ENCODE results near the gene DOCK4.

Gene DOCK4

DNA sequence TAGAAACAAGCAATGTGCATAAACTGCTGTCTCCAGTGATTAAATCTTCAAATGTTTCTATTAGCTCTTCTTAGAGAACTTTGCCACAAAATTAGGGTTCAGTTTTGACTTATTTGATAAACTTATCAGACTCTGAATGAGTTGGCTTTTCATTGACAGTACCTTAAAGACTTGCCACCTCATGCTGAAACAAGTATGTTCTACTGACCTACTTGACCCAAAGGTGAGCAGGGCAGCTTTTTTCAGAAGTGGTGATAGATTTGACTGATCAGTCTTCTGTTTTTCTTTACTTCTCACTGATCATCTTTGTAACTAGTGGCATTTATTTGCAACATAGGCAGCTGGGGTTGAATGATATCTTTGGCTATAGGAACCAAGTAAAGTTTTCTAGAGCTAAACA is 8.1 kb upstream of the DOCK4 start:
- no peak for DNase-seq

- no peak for DNase-seq
These were observed 7.5 kb upstream of the DOCK4 start for GRCh38 chr7:112213735-112214134.

GRCh38 chr7:112212571-112212970 is 6.4 kb upstream of the DOCK4 start:
- no peak for DNase-seq

- DNase-seq: no peak
These were observed 5.2 kb upstream of the DOCK4 start for GRCh38 chr7:112211348-112211907.

- DNase-seq: no peak
These were observed 1.6 kb upstream of the DOCK4 start for GRCh38 chr7:112207765-112208164.

DNA sequence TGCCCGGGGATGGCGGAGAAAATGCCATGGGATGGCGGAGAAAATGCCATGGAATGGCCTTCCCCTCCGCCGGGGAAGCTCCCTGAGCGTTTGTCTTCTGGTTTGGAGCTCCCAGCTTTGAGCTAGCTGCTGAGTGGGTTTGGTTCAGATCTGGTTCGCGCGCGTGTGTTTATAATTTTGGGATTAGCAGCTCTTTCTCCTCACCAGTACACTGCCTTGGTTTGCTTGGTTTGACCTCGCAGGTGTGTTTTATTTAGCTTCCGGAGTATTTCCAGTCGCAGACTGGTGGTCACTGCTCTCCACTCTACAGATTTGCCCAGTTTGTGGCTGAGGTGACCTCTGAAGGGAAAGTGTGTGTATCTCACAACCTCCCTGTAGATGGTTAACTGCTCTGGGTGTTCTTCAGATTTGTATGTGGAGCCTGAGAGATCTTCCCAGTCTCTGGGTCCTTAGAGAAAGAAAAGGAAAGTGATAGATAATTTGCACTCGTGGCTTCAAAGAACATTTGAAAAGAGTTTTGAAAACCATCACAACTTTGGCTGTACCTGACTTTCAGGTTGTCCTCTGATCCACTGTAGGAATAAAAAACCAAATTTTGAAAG is 893 bp upstream of the DOCK4 start:
- DNase-seq: no peak

DNA sequence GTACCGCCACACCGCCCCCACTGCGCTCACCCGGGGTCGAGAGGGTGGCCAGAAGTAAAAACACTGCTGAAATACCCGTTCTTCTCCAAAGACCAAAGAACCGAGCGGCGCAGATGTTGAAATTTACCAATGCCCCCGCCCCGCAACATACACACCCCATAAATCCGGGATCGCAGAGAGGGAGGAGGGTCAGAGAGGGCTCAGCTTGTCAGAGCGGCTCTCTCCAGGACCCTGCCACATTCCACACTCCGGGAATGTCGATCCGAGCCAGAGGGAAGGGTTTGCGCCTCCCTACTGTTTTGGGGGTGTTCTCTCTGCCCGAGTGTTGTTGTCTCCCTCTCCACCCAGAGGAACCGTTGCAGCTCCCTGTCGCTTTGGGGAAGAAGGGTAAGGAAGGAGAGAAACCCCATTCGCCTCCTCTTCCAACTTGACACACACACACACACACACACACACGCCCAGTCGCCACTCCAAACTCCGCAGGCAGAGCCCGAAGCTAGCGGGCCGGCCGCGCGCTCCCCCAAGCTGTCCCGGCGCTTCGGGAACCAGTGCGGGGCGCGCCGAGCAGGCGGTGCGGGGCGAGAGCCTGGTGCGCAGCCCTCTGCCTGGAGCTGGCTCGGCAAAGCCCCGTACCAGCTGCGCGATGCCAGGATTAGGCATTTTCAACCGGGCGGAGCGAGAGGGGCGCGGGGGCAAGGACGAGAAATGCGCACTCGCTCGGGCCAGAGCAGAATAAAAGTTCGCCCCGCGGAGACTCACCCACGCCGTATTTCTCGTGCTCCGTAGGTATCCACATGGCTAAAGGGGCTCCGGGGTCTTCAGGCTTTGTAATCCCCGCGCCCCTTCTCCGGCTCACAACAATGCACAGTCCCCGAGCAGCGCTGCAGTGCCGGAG is 609 bp downstream of the DOCK4 start:
- peak; percentile 67 for DNase-seq

DNA sequence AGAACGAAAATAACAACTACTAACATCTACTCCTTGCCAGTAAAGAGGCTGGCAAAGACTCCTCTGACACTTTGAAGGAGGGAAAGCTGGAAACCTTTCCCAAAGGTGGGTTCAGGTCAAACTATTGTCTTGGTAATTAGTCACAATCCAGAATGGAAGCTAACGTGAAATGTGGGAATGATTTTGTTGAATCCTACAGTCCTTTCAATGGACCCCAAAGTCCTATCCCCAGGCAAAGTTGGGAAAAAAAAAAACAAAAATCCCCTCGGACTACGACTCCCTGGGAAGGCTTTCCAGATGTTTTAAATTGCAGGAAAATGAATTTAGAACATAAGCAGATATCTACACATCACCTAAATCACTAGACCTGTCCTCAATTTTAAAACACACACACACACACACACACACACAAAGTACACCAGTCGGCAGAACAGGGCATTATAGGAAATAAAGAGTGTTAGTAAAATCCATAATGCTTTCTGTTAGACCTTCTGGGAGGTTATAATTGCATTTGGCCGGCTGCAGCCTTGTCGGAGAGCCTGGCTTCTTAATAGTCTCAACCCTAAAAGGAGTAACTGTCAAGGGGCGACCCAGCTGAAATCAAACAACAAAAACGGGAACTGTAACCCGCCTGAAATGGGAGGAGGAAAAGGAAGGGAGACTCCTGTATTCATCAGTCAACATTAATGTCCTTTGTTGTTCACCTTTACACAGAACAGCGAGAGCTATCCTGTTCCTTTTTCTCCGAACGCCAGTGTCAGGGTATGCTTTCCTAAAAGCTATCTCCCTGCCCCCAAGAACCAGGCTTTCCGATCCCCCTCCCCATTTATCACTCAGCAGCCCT is 1.5 kb downstream of the DOCK4 start:
- no peak for DNase-seq

- no peak for DNase-seq
These were observed 2.8 kb downstream of the DOCK4 start for GRCh38 chr7:112203365-112203739.

DNA sequence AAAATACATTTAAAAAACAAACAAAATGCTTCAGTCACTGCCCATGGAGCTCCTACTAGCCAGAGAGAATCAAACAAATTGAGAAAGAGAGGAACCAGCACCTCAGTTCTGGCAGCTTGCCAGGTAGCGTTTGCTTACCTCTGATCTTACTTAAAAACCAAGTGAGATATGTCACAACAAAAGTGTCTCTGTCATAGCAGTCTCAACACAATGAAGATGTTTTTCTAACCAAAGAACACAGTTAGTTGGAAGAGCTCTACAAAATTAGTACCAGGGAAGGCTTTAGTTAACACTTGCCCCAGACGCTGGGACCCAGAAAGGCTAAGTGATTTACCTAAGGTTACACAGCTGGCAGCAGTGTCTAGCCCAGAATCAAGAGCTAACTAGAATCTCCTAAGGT is 3.4 kb downstream of the DOCK4 start:
- DNase-seq: no peak

DNA sequence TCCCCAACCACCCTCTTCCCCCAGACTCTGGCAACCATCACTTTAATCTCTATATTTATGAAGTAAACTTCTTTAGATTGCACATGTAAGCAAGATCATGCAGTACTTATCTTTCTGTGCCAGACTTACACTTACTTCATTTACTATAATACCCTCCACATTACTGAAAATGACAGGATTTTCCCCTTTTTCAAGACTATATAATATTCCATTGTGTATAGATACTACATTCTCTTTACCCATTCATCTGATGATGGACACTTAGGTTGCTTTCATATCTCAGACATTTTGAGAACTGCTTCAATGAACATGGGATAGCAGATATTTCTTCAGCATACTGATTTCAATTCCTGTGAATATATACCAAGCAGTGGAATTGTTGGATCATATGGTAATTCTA is 4.4 kb downstream of the DOCK4 start:
- DNase-seq: no peak

DNA sequence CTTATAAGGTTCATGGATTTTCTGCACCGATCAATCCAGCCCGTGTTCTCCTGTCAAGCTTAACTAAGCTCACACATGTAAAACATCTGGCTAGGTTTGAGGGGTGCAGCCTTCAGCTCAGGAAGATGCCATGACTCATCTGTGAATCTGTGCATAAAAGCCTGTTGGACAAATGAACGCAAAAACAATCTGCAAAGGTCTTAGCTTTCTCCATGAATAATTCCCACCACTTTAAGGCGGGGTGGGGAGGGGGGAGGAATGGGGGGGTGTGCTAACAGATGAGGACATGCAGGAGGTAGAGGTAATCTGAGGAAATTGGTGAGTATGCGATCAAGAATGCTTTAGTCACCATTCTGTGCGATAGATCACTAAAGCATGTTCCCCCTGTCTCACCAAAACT is 4.8 kb downstream of the DOCK4 start:
- no peak for DNase-seq

DNA sequence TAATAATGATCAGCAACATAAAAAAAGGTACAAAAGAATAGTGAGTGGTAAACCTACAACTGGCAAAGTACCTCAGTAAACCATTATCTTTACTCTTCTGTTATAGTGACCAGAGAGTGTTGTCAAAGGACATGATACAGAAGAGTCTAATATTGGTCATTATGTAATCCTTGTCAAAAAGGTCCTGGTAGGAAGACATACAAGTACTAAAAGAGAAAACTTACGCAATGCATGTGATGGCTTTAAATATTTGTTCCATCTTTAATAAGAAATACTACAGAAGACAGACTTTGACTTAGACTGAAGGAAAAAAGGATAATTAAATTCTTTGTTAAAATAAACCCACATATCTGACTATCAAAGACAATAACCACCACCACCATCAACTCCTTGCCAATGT is 6.5 kb downstream of the DOCK4 start:
- no peak for DNase-seq

DNA sequence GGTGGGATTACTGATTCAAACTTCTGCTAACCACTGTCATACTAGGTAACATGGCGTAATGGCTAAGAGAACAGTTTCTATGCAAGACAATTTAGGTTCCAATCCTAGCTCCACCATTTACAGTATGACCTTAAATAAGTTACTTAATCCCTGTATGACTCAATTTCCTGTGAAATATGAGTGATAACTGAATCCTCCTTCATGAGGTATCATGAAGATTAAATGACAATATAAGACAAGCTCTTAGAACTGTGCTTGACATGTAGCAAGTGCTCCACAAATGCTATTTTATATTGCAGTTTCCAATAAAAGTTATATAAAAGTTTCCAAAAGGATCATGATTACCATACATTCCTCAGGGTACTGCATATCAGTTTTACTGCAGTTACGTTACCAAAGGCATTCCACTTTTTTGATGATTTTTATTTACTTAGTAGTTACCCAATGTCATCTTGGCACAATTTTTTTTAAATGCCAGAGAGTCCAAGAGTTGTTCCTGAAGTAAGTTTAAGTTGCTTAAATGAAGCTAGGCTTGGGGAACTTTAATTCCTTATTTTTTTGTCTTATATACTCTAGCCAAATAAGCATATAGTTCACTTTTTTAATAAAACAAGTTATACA is 7.1 kb downstream of the DOCK4 start:
- no peak for DNase-seq

DNA sequence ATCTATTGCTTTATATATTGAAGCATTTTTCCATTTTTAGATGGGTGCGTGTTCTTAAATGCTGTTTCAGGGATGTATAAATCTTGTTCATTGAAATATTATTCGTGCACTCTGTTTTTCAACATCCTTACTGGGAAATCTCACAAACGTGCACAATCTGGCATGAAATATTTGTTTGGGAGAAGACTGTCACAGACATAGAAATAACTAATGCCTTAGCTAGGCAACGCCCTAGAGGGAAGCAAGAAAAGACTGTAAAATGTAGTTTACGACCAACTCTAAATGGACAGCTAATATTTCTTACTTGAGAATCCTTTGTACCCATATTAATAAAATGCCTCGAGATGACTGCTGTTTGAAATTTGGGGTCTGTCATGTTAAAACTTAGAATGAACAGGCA is 8.9 kb downstream of the DOCK4 start:
- no peak for DNase-seq

DNA sequence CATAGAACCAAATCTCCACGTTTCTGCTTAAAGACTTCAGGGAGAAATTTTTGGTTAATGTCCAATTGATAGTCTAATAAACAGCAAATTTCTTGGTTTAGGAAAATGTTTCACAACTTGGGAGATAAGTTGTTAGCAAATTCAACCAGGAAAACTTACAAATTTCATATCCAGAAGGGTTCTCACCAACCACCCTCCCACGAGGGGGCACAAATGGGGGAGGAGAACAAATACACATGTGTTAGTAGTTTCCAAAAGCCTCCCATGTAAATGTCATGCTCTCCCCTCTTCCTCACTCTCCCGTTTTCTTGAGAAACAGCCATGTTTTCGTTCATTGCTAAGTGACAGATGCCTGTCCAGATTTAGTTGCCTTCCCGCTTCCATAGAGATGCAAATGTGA is 10.5 kb downstream of the DOCK4 start:
- DNase-seq: no peak

- no peak for DNase-seq
These were observed 12.2 kb downstream of the DOCK4 start for GRCh38 chr7:112193915-112194502.

DNA sequence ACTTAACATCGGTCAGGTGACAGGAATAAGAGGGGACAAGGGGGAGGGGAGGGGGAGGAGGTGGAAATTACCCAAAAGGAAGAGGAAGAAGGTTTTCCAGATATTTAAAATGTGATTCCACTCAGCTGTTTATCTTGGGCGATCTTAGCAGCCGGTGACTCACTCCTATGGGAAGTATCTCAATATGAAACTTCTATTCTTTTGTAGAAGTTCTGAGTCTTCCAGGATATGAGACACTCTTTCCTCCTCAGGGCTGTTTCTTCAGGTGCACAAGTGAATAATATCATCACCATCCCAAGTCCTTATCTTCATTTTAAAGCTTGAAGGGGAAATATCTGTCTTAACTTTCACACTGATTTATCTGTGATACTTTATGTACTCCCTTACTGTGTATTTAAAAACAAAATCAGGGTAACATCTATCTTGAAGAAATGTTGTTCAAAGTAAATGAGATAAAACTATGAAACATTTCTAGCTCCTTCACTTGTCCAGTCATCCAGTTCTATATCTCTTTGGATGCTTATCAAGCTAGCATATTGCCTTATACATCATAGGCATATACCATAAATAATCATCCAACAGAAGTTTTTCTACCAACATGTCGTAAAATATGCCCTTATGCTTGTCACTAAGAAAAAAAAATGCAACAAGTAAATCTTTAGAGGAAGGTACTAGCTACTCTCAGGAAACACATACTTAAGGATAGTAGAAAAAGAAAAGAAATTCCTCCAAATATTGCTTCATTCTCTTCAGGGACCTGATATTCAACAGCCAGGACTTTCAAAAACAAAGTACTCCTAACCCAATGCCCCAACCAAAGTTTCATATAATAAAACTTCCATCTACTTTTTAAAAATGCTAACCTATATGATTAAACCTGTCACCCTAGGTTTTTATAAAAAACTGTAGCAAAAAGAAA is 13.7 kb downstream of the DOCK4 start:
- no peak for DNase-seq

DNA sequence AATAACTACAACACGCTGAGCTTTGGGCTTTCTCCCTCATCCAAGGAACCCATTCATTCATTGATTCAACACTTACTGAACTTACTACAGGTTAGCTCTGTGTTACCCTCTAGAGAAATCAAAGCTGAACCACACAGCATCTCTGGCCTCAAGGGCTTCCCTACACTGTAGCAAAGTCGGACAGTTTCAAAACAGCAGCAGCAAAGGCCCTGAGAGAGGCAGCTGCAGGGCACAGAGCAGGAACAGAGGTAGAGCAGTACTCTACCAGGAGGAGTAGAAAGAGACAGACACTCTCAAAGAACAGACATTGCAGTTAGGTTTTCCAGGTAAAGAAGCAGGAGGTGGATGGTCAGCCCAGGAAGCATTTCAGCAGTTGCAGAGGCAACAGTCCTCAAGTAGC is 16.1 kb downstream of the DOCK4 start:
- DNase-seq: no peak

DNA sequence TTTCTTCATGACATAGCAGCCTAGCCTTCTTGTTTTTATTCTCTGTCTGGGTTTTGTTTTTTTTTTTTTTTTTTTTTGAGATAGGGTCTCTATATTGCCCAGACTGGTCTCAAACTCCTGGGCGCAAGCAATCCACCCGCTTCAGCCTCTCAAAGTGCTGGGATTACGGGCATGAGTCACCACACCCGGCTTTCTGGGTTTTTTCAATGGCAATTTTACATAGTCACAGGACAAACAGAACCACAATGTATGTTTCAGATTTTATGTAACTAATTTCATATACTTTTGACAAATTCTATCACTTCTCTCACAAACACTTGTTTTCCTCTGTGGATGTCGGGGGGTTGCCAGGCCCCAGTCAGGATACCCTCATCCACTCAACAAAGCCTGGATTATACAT is 16.5 kb downstream of the DOCK4 start:
- DNase-seq: no peak

GRCh38 chr7:112188257-112188656 is 17.9 kb downstream of the DOCK4 start:
- DNase-seq: no peak
